Adrenal gland (tissue), 12 donors: ENCODE results near the gene MYH2. TPM values are rescaled to one million over a fixed set of nuclear protein-coding genes. Genes with fewer than 3 reads are reported as not detected.

ENCODE experiments used
- DNase-seq, 7 donors: peaks; one replicate each; pipeline ENCODE4 v3.0.0-alpha.2; 2019 to 2020
- H3K27ac ChIP-seq, 5 donors: fragments of 200-600 bp; sonication (generic) in 4 of 5; 1 replicate in 3 of 5; 2 replicates in 2 of 5; pipeline versions ENCODE4 v1.5.1 to v1.8.0; 2016 to 2020; ENCODE audit warnings: mild to moderate bottlenecking in 1 of 5
- H3K27me3 ChIP-seq: fragments of 200-600 bp; 2 replicates; pipeline ENCODE4 v1.8.0; 2021
- H3K36me3 ChIP-seq, 2 donors: fragments of 200-600 bp; replicated peaks in 1 of 2; 1 replicate in 1 of 2; 2 replicates in 1 of 2; pipeline versions ENCODE4 v1.5.1 to v1.8.0; 2018 to 2022
- H3K4me1 ChIP-seq, 2 donors: fragments of 200-600 bp; replicated peaks in 1 of 2; 1 replicate in 1 of 2; 2 replicates in 1 of 2; pipeline versions ENCODE4 v1.5.1 to v1.8.0; 2018 to 2021
- H3K4me3 ChIP-seq, 4 donors: fragments of 200-600 bp; sonication (generic) in 3 of 4; one replicate each; pipeline ENCODE4 v1.5.1; 2016 to 2018
- H3K9me3 ChIP-seq, 3 donors: fragments of 200-600 bp; sonication (generic) in 1 of 3; replicated peaks in 1 of 3; 1 replicate in 2 of 3; 2 replicates in 1 of 3; pipeline versions ENCODE4 v1.5.1 to v1.8.0; 2016 to 2021
- CTCF ChIP-seq, 6 experiments: fragments of 450-650 bp in 4 of 6; fragments of 200-600 bp in 2 of 6; sonication (generic) in 1 of 6; IDR thresholded peaks; 1 replicate in 5 of 6; 2 replicates in 1 of 6; pipeline versions ENCODE4 v1.5.1 to v1.8.0; 2016 to 2021; ENCODE audit warnings: antibody characterized with exemption in 6 of 6, mild to moderate bottlenecking in 2 of 6, moderate library complexity in 1 of 6
- POLR2A ChIP-seq, 2 donors: fragments of 450-650 bp; IDR thresholded peaks; one replicate each; pipeline ENCODE4 v1.6.1; 2017; ENCODE audit warnings: antibody characterized with exemption in 2 of 2, mild to moderate bottlenecking in 2 of 2, moderate library complexity in 1 of 2
- WGBS, 4 donors: extraction: QIAGEN DNeasy Blood & Tissue Kit in 2 of 4; methylation state at CpG; one replicate each; pipeline versions ENCODE4 v1.1.5 to v1.1.7; 2013 to 2017; 5-methylcytosine and 5-hydroxymethylcytosine counted together
- intact Hi-C, 2 donors: fragments of 100-400 bp; cut with DNase I; formaldehyde crosslinking; loops; one replicate each; pipeline versions ENCODE4 v1.14.1 to v1.15.0; 2022 to 2023
- polyA plus RNA-seq, 3 donors: library from polyadenylated mRNA; stranded (reverse); fragments of 200-250 nt in 2 of 3; fragments of 350-450 nt in 1 of 3; fragmentation: Illumina TruSeq in 1 of 3; extraction: RNeasy Lipid Tissue Mini Kit (QIAGEN cat#74804) in 1 of 3; gene quantifications; one replicate each; pipeline ENCODE4 v1.2.3, GENCODE V29; 2013 to 2014
- total RNA-seq, 9 donors: library from RNA; depleted of rRNA in 4 of 9; stranded (reverse); fragments of >200 nt in 4 of 9; fragments of 120-200 nt in 1 of 9; fragmentation: NEBNext Ultra II Directional in 1 of 9; extraction: Animal tissue kit (Norgen Biotek cat#: 25700) in 1 of 9; gene quantifications; one replicate each; pipeline versions ENCODE4 v1.1.0 to v1.2.4, GENCODE V29; 2013 to 2023
- donor health status: healthy with polysubstance abuse.
- donor health status: Bipolar disorder and iron deficiency.
- donor health status: DM: yes; HTN: yes; CAD: no.
- donor health status: DM: no; HTN: no; CAD: no.
- donor health status: DM: no; HTN: no; CAD: no.
- donor health status: DM: yes; HTN: yes; CAD: no.

The MYH2 gene
- total and polyA plus RNA-seq, 12 donors: under 0.01 to 7.4 (median 0.77) TPM; not detected in 8

- H3K27me3 ChIP-seq: no peaks in the 10 kb centered on the region
- intact Hi-C loops: loop anchor here in 1 of 2 donors (10.0 kb wide), 1 partner anchor 143 kb away; no protein-coding TSS in a partner anchor
- H3K9me3 ChIP-seq: no peaks in the 10 kb centered on the region
- WGBS, 4 donors: 74 to 81% (median 76%) methylated on average over 6 of the region's 6 CpGs
- TF ChIP-seq CTCF (IDR thresholded peaks at IDR 0.05) (no peak), POLR2A (IDR thresholded peaks at IDR 0.05) (no peak)
- H3K4me1 ChIP-seq: no peaks in the 10 kb centered on the region
- no peak for DNase-seq
- H3K27ac ChIP-seq: no peak overlapping the region
- H3K4me3 ChIP-seq: no peak overlapping the region
- H3K36me3 ChIP-seq: no peaks in the 10 kb centered on the region
Observed at GRCh38 chr17:10558049-10558448, 8.6 kb upstream of the MYH2 start.

GRCh38 chr17:10557422-10557821 lies 8.0 kb upstream of the MYH2 start:
- DNase-seq: no peak
- H3K4me1 ChIP-seq: no peaks in the 10 kb centered on the region
- no peaks in the 10 kb centered on the region for H3K9me3 ChIP-seq
- H3K27me3 ChIP-seq: no peaks in the 10 kb centered on the region
- intact Hi-C loops: loop anchor here in 1 of 2 donors (10.0 kb wide), 1 partner anchor 143 kb away; no protein-coding TSS in a partner anchor
- H3K27ac ChIP-seq: no peak overlapping the region
- 50 to 71% (median 66%) methylated on average over 1 of the region's 1 CpG for WGBS, 4 donors
- H3K4me3 ChIP-seq: no peak overlapping the region
- TF ChIP-seq CTCF (IDR thresholded peaks at IDR 0.05) (no peak), POLR2A (IDR thresholded peaks at IDR 0.05) (no peak)
- H3K36me3 ChIP-seq: no peaks in the 10 kb centered on the region

- no peak overlapping the region for H3K27ac ChIP-seq
- H3K4me1 ChIP-seq: no peaks in the 10 kb centered on the region
- TF ChIP-seq POLR2A (IDR thresholded peaks at IDR 0.05) (no peak), CTCF (IDR thresholded peaks at IDR 0.05) (no peak)
- no peaks in the 10 kb centered on the region for H3K9me3 ChIP-seq
- intact Hi-C loops: loop anchor here in 1 of 2 donors (10.0 kb wide), 1 partner anchor 142 kb away; no protein-coding TSS in a partner anchor
- H3K36me3 ChIP-seq: no peaks in the 10 kb centered on the region
- no peaks in the 10 kb centered on the region for H3K27me3 ChIP-seq
- H3K4me3 ChIP-seq: no peak overlapping the region
- WGBS, 4 donors: 49 to 66% (median 51%) methylated on average over 5 of the region's 5 CpGs
- DNase-seq: no peak
Observed at GRCh38 chr17:10556301-10557005, 7.0 kb upstream of the MYH2 start.

GRCh38 chr17:10550014-10550413 lies 556 bp upstream of the MYH2 start:
- Histone ChIP-seq H3K36me3 (no peaks in the 10 kb centered on the region), H3K4me1 (no peaks in the 10 kb centered on the region), H3K27ac (no peak overlapping the region), H3K27me3 (no peaks in the 10 kb centered on the region), H3K9me3 (no peaks in the 10 kb centered on the region), H3K4me3 (no peak overlapping the region)
- intact Hi-C loops: loop anchor here in 1 of 2 donors (10.0 kb wide), 1 partner anchor 135 kb away; no protein-coding TSS in a partner anchor
- TF ChIP-seq POLR2A (IDR thresholded peaks at IDR 0.05) (no peak), CTCF (IDR thresholded peaks at IDR 0.05) (no peak)
- WGBS, 4 donors: 69 to 77% (median 74%) methylated on average over 4 of the region's 4 CpGs
- DNase-seq: no peak
